B cell (primary cell): Measurements from ENCODE around the gene UPK3A.

Experiments
- EZH2 ChIP-seq: IDR thresholded peaks from 2 replicates; pipeline ENCODE4 v1.6.1; 2012; ENCODE audit warnings: borderline replicate concordance, low read depth, mild to moderate bottlenecking, moderate library complexity, low read length; ENCODE audit not compliant: insufficient read depth, poor library complexity, severe bottlenecking
- TF ChIP-seq, protein P1 (sequence below): fragments of 200-600 bp; IDR thresholded peaks from one replicate; pipeline ENCODE4 v1.8.0; 2022; ENCODE audit warnings: antibody characterized with exemption, mild to moderate bottlenecking

GRCh38 chr22:45235851-45236342 is 48.9 kb upstream of the UPK3A start:
- TF ChIP-seq, protein P1, sequence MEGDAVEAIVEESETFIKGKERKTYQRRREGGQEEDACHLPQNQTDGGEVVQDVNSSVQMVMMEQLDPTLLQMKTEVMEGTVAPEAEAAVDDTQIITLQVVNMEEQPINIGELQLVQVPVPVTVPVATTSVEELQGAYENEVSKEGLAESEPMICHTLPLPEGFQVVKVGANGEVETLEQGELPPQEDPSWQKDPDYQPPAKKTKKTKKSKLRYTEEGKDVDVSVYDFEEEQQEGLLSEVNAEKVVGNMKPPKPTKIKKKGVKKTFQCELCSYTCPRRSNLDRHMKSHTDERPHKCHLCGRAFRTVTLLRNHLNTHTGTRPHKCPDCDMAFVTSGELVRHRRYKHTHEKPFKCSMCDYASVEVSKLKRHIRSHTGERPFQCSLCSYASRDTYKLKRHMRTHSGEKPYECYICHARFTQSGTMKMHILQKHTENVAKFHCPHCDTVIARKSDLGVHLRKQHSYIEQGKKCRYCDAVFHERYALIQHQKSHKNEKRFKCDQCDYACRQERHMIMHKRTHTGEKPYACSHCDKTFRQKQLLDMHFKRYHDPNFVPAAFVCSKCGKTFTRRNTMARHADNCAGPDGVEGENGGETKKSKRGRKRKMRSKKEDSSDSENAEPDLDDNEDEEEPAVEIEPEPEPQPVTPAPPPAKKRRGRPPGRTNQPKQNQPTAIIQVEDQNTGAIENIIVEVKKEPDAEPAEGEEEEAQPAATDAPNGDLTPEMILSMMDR: no peak
- no peak for TF ChIP-seq EZH2
